OCI-LY7 (cell line): ENCODE results near the gene UGT1A3.

Experiments used
- CTCF ChIP-seq: fragments of 200-600 bp; sonication (generic); conservative IDR thresholded peaks from 2 replicates; pipeline ENCODE4 v1.5.1; 2014; ENCODE audit warnings: mild to moderate bottlenecking, antibody characterized with exemption, low read length, moderate library complexity, mixed read lengths
- EZH2phosphoT487 ChIP-seq: fragments of 200-600 bp; sonication (generic); IDR thresholded peaks from 2 replicates; pipeline ENCODE4 v1.6.1; 2018; ENCODE audit warnings: low read depth, borderline replicate concordance, mild to moderate bottlenecking, mixed run types, antibody characterized with exemption, low read length, moderate library complexity, mixed read lengths

- no peak for TF ChIP-seq CTCF
- TF ChIP-seq EZH2phosphoT487: no peak
These were observed 92.4 kb downstream of the UGT1A3 start for GRCh38 chr2:233821196-233821595.
